RCC 7860 (cell line): ENCODE data around the gene ABI3BP.
A peak's percentile ranks its signal among the peaks of the same experiment; 100 is the strongest.

ENCODE experiments used
- DNase-seq: peaks from one replicate; pipeline ENCODE4 v3.0.0-alpha.2; 2015; ENCODE audit warnings: low spot score
- FAIRE-seq: peaks from 2 replicates; lab custom pipeline; 2012; peaks lifted over from hg19 to GRCh38; lab: Jason Lieb, UNC

The ABI3BP gene

DNA sequence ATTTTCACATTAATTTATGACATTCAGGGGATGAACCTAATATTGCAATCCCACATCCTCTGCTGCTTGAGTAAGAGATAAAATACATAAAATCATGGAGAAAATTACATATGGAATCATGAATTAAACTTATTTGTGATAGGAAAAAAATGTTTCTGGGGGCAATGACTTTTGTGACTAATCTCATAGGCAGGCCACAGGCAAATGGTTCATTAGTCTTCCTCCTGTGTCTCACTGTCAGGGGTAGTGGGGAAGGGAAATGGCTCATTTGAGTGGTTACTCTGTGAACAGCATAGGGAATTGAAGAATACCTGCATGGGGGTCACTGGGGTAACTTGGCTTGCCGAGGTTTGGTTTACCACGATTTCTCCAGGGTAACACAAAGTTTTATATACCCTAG lies 211.9 kb downstream of the ABI3BP start:
- peak; percentile 68 for DNase-seq
- peak; percentile 96 for FAIRE-seq

DNA sequence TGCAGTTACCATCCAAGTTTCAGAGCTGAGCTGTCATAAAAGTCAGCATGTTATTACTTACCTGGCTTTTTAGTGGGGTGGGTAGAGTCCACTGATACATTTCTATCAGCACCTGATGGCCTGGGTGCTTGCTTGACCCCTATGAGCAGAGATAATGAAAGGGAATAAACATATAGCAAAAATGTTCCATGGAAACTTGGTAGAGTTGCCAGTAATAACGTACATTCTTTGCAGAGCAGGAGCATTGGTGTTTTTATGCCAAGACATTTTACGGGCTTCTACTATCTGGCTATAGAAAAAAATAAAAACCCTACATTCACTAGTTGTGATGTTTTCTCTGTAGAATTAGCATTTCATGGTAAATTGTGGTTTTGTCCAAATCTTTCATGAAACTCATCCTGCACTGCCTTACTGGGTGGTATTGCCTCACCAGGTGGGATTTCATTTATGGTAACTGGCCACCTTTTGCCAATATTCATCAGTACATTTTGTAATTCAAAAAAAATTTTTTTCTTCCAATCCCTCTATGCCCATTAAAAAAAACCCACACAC lies 213.1 kb downstream of the ABI3BP start:
- no peak for DNase-seq
- FAIRE-seq = no peak

DNA sequence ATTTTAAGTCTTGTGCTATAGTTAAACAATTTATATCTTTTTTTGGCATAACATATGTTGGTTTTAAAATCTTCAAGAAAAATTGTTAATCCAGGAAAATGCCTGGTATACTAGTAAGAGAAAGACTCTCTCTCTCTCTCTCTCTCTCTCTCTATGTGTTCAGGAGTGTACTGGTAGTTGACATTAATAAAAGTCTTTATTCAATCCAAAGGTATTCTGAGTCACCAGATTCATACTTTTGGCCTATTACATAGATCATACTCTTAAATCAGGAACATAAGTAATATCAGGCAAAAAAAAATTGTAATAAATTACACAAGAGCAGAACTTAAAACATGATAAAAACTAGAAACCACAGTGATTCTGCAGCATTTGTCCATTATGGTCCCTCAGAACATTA lies 213.7 kb downstream of the ABI3BP start:
- no peak for DNase-seq
- FAIRE-seq = no peak

DNA sequence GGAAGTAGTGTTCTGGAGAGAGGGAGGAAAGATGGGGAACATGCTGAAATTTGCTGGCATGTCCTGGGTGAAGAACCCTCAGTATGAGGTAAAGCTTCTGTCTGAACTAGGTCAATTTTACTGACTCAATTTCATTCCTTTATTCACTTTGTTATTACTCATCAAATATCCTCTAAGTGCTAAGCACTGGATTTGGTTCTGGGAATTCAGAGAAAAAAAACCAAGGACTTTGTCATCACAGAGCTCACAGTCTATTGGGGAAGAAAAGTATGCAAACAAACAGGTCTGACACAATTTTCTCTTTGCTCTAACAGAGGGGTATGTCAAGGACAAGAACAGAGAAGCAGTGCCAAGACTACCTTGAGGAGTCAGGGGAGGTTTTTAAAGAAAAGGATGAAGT lies 215.9 kb downstream of the ABI3BP start:
- DNase-seq = peak; percentile 42
- FAIRE-seq = peak; percentile 60

DNA sequence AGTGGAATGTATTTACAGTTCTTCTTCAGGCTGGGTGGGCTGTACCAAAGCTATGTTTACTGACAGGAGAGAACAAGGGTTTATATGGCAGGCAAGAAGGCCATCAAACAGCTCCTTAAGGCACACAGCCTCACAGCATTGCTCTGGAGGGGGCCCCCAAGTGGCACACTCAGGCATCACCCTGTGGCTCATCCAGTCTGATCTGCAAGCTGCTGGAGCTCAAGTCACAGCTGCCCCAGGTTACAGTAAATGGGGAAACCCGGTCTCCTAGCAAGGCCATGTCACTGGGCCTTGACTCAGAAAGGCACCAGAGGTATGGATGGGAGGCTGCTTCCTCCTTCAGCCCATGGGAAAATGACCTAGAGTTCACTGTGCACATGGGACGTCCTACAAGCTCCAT lies 216.5 kb downstream of the ABI3BP start:
- no peak for FAIRE-seq
- DNase-seq = no peak

DNA sequence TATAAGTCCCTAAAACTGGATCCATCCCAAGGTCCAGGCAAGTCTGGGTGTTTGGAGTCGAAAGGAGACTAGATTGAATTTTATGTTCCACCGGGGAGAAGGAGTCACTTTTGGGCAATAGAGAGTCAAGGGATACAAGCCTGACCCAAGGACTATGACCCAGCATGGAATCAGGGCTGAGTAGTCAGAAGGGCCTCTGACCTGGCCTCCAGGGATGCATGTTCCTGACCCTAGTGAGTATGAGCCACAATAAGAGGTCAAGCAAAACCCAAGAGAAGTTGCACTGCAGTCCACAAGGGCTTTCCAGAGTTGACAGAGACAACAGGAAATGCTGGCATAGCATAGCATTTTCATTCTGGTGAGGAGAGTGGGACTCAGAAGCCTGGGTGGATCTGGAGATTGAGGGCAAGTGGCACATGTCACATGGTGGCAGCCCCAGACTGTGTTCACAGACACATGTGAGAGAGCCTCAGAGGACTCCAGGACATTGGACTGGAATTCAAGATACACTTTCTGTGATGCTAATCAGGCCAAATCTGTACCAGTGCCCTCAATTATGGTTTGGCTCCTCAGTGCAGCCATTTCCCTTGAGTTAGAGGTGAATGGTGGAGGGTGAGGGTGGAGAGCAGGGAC lies 217.0 kb downstream of the ABI3BP start:
- DNase-seq (no peak), FAIRE-seq (no peak)

DNA sequence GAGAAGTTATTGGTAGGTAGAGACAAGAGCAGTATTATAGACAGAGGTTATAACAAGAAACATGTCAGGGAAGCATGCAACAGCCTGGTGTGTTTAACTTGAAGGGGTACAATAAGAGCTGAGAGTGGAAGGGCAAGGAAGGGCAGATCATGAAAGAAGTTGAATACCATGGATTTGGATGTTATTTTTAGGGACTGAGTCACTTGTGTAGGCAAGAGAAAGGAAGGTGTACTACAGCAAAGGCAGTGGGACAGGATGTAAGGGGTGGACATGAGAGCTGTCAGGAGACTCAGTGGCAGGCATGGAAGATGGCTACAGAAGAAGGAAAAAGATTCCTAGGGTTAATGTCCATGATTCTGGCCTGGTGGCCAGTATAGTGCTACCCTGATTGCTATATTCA lies 217.6 kb downstream of the ABI3BP start:
- DNase-seq (no peak), FAIRE-seq (no peak)

DNA sequence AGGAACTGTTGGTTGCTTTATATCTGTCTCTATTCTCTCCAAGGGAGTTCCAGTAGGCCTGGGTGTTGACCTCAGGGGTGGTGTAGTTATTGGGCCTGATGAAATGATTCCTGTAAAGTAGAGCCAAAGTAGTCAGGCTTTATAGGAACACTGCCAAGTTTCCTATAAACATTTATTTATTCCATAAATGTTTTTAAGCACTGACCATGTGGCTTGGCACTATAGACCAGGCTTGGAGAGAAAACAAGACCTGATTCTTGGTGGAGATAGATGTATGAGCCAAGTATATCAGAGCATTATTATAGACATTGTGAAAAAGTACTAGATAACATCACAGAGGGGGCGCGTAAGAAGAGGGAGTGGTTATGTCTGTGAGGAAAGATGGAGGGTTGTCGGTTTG lies 218.0 kb downstream of the ABI3BP start:
- DNase-seq (no peak), FAIRE-seq (no peak)

DNA sequence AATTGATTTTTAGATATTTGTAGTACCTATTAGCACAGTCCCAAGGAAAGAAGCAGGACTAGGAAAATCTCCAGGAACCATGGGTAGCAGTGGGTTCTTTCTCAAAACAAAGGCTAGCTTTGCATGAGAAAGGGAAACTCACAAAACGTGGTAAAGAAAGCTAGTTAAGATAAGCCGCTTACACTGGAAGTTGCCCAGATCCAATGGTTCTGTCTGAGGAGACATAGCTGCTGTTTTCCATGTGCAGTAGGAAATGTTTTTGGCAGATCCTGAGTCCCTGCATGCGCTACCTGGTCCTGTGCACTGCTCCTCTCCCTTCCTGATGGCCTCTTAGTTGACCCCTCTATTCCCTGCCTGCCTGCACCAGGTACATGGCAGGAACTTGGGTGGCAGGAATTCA lies 223.5 kb downstream of the ABI3BP start:
- no peak for FAIRE-seq
- no peak for DNase-seq

DNA sequence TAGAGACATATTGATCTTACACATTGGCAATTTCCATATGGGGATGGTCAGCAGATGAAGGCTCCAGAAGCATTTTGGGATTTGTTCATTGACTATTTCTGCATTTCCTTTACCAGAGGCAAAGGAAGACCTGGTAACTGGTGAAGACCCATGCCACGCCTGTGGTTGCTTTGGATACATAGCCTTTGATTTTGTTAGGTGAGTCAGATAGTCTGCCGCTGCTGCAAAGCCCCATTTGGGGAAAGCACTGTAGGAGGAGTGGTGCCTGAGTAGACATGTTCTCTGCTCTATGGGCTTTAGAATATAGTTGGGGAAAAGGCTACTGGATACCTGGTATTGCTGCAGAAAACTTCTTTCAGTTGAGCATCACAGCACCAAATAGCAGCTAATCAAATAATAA lies 227.2 kb downstream of the ABI3BP start:
- DNase-seq = no peak
- no peak for FAIRE-seq

DNA sequence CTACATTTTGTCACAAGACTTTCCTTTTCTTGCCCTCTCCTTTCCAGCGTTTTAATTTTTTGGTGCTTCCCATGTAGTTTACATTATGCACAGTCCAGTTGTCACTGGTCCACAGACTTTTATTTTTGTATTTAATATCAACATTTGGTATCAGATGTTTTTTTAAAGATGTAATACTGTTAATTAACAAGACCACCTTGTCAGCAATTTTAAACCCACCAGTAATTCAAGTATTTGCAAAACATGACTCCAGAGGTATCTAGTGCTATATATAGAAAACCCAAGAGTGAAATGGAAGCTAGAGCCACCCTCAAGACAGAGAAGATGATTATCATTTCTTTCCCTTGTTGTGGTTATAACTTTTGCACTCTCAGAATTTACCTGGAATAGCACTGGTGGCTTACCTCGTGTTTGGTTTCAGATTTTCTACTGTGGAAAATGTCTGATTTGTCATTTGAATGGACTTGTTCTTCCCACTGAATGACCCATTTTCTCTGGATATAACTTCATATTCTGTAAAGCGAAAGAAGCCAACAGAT lies 227.7 kb downstream of the ABI3BP start:
- FAIRE-seq = no peak
- DNase-seq = no peak

DNA sequence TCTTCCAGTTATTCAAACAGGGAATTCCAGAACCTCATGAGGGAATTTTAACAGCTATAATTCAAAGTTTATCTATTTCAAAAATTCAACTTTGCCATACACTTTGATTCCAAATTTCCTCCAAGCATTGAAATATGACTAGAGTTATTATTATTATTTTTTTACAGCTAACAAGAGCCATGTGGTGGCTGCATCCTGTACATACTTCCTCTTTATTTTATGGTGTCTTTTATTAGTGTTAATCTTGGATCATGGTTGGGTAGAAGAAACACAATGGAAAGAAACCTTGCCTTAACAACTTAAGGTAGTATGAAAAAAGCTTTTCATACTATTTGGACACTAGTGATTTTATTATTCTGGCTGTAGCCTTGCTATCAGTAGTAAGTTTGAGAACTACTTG lies 231.3 kb downstream of the ABI3BP start:
- DNase-seq (no peak), FAIRE-seq (no peak)

DNA sequence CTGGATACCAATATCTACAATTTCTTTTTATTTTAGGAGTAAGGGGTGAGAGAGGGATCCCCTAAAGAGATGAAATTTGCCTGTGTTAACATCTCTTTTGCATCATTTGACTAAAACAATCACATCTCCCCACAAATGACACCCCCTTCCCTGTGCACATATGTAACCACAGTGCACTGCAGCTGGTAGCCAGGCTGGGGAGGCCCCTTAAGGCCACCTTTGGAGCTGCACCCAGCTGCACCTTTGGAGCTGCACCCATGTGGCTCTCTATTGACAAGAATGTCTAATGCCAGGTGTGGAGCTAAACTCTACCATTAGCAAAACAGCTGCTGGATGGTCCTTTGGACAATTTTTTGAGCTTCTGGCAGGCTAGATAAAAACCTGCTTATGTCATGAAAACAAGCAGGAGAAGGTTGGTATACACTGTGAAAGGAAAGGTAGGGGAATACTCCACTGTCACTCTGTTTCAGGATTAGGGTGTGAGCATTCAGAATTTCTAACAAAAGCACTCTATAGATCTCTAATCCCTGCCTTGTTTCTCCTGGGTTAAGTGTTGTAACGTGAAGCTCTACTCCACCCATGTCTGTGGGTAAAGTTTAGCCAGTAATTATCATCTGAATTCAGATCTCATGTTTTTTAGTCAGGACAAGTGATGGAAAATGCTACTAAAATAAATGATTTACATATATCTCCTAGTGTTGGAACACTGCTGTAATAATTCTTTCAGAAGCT lies 231.8 kb downstream of the ABI3BP start:
- no peak for FAIRE-seq

DNA sequence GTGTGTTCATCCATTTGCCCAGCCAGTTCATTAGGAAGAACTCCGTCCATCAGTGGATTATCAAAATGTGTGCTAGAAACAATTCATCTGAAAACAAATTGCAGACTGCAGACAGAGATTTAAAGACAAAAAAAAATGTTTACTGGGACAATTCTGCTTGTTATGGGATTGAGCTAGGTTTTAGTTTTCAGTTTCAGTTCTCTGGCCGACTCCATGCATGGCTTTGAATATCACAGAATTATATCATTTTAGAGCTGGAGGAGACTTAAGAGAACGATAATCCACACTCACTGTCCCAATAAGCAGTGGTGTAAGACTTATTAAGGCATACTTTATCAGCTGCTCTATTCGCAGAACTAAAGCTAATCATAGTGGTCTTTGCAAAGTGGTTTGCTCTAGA lies 232.8 kb downstream of the ABI3BP start:
- DNase-seq = no peak
- FAIRE-seq = no peak

More for the DNA sequence above, 231.8 kb downstream of the ABI3BP start:
- no peak for DNase-seq

DNA sequence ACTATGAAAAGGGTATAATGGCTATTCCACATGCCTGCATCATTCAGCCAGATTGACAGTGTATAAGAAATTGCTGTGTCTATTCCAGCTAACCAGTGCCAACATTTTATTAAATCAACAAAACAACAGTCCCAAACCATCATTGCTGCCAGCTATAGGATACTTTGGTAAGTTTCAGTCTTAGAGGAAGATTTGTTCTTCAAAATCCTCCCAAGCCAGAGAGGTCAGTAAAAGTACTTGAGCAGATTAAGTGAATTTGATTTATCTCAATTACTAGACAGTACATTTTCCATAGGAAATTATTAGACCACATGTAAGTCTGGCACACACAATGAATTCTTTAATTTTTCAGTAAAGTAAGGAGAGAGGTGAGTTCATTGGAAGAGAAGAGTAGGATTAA lies 233.3 kb downstream of the ABI3BP start:
- no peak for DNase-seq
- FAIRE-seq = no peak

DNA sequence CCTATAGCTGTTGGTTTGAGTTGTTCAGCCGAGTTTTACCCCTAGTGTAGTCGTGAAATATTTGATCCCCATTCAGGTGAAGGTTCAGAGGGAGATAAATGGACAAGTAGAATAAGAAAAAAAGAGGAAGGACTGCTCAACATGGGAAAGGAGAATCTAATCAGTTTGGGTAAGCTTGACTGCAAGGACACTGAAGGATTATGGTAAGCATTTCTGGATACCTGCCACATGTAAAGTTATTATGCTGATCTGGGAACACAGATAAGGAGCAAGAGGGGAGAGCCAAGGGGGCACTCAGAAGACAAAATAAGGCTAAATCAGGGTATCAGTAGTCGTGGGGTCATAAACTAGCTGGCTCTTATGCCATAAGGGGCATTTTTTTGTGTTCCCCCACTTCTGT lies 234.1 kb downstream of the ABI3BP start:
- DNase-seq = no peak
- FAIRE-seq = no peak

DNA sequence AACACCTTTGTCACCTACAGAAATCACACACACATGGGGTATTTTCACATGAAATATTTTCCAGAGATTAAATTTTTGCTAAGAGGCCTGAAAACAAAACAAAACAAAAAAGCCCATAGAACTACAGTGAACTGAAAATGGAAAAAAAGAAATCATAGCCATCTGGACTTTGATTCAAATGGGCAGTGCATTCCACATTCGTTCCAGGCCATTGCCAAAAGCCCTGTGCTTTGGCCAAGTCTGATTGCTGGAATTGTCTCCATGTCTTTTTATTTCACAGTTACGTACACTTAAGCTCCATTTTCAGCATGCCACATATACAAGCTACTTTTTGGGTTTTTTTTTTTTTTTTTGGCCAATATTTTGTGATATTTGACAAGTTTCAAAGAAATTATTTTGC lies 236.8 kb downstream of the ABI3BP start:
- FAIRE-seq = no peak
- DNase-seq = no peak

DNA sequence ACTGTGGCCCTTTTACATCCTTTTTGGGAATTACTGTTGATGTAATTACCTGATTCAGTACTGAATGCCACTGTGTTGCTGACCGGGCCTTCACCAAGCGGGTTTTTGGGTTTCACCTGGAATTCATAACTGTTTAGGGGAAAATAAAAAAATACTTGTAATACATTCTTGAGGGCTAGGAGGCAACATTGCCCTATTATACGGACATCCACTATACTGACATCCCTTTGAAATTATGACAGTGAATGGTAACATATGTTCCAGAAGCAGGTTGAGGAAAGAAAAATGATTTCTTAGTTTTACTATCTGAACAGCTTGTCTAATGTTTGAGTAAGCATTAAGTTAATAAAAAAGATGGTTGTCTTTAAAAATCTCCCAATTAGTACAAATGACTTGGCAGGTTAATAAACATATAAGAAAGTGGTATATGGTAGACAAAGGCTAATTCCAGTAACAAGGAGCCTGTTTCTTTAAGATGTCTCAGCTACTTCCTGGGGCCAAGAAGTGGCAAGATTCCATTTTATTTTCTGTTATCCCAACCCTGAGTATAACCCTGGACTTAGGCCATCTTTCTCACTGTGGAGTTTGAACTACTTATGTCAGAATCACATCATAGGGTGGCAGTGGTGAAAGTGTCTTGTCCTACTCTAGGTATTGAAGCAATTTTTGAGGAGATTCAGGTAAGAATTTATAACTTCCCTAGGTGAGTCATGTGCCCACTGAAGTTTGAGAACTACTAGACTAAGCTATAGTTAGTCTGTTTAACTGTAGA lies 238.5 kb downstream of the ABI3BP start:
- no peak for FAIRE-seq
- no peak for DNase-seq

DNA sequence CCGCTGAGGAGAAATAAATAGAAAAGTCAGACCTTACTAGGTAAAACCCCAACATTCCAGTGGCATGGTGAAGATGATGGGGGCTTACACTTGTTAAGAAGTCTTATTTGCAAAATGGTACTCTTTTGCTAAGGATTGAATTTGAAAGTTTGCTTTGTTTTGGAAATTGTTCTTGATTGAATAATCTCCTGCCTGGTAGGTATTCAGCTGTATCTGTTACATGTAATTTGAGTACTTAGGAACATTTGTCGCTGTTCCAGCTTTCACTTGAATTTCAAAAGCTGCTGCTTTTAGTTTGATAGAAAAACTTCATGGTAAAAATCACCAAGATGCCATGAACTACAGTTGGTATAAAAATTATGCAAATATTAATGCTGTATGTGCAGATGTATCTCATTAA lies 239.4 kb downstream of the ABI3BP start:
- FAIRE-seq (no peak), DNase-seq (no peak)

DNA sequence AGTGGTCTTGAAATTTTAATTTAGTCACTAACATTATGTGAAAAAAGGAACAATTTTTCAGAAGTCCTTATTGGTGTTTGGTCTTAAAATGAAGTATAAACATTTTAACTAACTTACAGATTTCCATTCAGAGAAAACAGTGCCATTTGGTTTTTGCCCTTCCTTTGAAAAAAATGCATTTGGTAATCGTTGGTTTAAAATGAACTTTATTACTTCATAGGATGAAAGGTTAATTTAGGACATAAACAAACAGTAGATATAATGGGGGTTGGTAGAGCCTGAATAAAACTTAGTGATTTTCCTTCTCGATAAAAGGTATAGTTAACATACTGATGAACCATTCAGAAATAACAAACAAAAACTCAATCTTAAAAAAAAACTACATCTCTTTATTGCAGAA lies 244.3 kb downstream of the ABI3BP start:
- FAIRE-seq (peak; percentile 14), DNase-seq (no peak)

DNA sequence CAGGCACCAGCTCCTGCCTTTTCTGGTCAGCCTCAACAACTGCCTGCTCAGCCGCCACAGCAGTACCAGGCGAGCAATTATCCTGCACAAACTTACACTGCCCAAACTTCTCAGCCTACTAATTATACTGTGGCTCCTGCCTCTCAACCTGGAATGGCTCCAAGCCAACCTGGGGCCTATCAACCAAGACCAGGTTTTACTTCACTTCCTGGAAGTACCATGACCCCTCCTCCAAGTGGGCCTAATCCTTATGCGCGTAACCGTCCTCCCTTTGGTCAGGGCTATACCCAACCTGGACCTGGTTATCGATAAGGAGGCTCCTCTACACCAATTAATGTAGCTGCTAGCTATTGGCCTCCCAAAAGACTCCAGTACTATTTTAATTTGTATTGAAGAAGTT lies 245.0 kb downstream of the ABI3BP start:
- DNase-seq (no peak), FAIRE-seq (no peak)

DNA sequence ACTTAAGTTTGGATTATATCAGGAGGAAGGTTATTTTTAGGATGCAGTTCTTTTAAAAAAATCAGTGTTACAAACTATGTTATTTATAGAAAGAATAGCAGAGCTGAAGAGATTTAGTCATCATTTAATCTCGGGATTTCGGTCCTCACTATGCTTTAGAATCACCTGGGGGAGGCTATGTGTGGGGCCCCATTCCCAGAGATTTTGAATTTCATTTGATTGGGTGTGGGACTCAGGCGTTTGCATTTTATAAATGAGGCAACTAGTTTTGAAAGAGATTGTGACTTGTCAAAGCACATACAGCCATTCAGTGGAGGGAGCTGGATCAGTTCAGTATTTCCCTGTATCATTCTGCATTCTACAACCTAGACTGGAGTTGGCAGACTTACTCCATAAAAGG lies 247.1 kb downstream of the ABI3BP start:
- DNase-seq (no peak), FAIRE-seq (no peak)
